Measurements from ENCODE around the gene ZNF616.

Gene ZNF616

GRCh38 chr19:52139252-52140031, at the start of gene ZNF616:
Gene ZNF616, minus strand, starts transcription at chr19:52139938. Its CDS starts 9,426 bp downstream, at chr19:52130512.
- DNase-seq (ENCODE audit: low read depth in 2 of 2), result peak; percentile 60 to 93

DNA sequence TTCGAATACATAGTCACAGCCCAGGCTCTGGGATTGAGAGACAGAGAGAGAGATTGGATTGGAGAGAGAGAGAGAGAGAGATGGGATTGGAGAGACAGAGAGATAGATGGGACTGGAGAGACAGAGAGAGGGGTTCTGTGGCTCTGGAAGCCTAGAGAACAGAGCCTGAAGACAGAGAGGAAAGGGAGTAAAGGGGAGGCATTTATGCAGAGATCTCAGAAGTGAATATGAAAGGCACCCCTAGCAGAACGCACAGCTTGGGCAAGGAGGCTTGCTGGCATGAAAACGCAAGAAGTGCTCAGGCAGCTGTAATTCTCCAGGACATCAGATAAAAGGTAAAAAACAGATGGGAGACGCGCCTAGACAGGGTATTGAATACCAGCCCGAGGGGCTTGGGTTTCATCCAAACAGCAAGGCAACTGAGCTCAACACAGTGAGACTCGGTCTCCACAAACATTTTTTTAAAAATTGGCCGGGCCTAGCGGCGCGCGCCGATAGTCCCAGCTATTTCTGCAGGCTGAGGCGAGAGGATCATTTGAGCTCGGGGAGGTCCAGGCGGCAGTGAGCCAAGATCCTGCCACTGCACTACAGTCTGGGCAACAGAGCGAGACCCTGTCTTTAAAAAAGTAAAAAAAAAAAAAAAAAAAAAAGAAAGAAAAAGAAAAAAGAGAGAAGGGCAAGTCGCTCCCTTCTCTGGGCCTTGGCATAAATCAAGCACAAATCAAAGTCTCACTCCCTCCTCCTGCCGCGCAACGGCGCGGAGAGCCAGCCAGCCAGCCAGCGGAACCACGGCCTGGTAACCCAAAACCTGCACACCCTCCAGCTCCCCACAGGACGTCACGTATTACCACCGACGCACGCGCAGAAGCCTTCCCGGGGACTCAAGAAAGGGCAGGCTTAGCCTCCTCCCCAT, 49.3 kb upstream of the ZNF616 start:
- no peak for DNase-seq (ENCODE audit: low read depth in 2 of 2)

GRCh38 chr19:52187407-52187806, 47.7 kb upstream of the ZNF616 start:
- DNase-seq (ENCODE audit: low read depth in 2 of 2), result no peak

GRCh38 chr19:52176574-52176973, 36.8 kb upstream of the ZNF616 start:
- DNase-seq (ENCODE audit: low read depth in 2 of 2), result no peak

GRCh38 chr19:52172347-52172746, 32.6 kb upstream of the ZNF616 start:
- DNase-seq (ENCODE audit: low read depth in 2 of 2), result no peak

GRCh38 chr19:52171321-52172169, 31.8 kb upstream of the ZNF616 start, which contains the start of gene ZNF836:
Gene ZNF836, minus strand, starts transcription at chr19:52171621. Its CDS starts 3,549 bp downstream, at chr19:52168072.
- peak; percentile 77 to 83 for DNase-seq (ENCODE audit: low read depth in 2 of 2)

DNA sequence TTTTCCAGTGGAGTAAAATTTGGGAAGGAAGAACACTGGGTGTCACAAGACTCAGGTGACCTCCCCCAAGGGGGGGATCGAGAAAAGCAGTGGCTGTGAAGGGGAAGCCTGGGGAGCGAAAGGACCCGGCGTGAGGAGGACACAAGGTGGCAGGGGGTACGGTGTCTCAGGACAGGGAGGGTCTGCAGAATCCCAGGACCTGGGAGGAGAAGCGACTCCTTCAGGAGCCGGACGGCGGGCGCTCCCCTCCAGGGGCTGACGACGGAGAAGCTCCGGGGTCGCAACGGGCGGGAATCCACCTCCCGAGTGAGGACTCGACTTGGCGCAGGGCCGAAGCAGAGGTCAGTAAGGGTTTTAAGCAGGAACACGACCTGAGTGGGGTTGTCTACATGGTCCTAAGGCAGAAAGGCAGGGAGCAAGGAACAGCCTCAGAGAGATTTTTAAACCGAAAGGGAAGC, 31.2 kb upstream of the ZNF616 start:
- DNase-seq (ENCODE audit: low read depth in 2 of 2), result no peak

GRCh38 chr19:52170304-52170703, 30.6 kb upstream of the ZNF616 start:
- DNase-seq (ENCODE audit: low read depth in 2 of 2), result no peak

GRCh38 chr19:52155596-52156359, 16.0 kb upstream of the ZNF616 start:
- DNase-seq (ENCODE audit: low read depth in 2 of 2), result no peak

DNA sequence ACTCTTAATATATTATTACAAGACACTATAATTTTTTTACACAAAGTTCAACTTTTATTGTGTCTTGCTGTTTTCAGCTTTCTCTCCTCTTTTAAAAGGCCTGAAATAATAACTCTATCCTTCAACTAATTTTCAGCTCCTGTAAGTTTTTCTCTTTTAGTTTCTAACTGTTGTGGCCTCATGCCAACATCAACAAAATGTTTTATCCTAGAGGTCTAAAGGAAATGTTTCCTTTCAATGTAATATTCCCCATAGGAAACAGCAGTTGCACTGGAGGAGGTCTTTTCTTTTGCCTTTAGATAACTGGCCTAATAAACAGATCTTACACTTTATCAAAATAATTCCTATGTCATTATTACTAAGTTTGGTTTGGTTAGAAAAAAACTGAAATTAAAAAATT, 8.5 kb upstream of the ZNF616 start:
- DNase-seq (ENCODE audit: low read depth in 2 of 2), result no peak

DNA sequence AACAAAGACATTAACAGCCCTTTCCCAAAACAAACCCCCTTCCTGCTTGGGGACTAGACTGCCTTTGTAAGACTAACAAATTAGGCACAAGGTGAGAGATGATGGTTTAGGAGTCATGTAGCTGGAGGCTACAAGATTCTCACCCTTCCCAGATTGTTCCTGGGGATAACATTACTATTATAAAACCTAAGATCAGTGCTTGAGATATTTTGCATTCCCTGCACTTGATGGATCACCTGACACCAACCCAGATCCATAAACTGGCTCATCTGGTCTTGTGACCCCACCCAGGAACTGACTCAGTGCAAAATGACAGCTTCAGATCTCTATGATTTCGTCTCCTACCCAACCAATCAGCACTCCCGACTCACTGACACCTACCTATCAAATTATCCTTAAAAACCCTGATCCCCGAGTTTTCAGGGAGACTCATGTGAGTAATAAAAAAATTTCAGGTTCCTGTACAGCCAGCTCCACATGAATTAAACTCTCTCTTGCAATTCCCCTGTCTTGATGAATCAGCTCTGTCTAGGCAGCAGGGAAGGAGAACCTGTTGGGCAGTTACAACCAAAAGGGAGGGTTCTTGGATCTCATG, 2.4 kb upstream of the ZNF616 start:
- DNase-seq (ENCODE audit: low read depth in 2 of 2), result no peak

DNA sequence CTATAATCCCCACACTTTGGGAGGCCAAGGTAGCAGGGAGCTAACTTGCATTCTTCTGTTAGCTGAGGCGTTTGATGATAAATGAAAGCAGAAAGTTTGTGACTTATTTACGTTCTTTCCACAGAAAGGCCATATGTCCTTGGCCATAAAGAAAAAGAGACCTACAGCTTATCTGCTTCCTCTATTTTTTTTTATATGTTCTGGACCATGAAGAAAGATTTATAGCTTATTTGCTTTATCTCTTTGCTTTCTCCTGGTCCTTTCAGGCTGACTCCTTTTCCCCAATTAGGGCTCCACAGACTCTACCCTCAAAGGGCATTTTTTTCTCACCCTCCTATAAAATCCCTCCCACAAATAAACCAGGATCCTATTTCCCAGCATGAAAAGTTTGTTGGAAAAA, 1.5 kb upstream of the ZNF616 start:
- DNase-seq (ENCODE audit: low read depth in 2 of 2), result no peak

GRCh38 chr19:52140032-52140710, 433 bp upstream of the ZNF616 start:
- DNase-seq (ENCODE audit: low read depth in 2 of 2), result peak in 1 of 2 donors; percentile 97

DNA sequence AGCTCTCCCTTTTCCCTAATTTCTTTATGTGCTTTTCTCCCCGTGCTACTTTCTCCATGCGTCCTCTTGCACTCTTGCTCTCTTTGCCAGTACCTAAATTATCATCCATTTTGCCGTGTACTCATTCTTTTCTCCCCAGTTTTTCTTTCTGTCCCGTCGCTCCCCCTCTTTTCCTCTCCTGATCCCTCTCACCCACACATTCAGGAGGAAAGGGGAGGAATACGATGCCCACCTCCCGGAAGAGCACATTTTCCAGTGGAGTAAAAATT, 821 bp downstream of the ZNF616 start:
- DNase-seq (ENCODE audit: low read depth in 2 of 2), result no peak

DNA sequence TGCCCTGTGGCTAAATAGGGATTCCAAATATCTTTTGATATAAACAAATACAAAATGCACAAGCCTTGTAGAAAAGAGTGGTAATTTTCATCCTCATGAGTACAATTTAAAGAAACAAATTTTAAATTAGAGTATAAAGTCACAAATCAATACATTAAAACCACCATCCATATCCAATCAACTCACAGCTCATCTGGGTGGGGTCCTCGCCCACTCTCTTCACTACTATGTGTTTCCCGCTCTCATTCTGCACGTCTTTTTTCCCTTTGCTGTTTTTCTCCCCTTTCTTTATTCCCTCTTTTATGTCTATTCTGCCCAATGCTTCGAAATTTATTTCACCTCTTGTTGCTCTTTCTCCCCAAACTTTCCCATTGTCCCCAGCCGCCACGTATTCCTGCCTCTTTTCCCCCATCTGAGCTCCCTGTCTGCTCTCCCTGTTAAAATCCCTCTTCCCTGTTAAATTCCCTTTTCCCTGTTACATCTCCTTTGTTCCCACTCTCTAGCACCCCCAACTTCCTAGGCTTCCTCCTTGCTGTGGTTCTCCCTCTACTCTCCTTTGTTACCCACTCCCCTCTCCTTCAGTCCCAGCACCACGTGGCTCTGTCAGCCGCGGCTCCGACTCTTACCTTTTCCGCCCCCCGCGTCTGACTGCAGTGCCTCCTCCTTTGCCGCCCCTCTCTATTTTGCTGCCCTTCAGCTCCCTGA, 1.3 kb downstream of the ZNF616 start:
- no peak for DNase-seq (ENCODE audit: low read depth in 2 of 2)

- DNase-seq (ENCODE audit: low read depth in 2 of 2), result no peak
Observed at GRCh38 chr19:52120286-52120685, 19.5 kb downstream of the ZNF616 start.

DNA sequence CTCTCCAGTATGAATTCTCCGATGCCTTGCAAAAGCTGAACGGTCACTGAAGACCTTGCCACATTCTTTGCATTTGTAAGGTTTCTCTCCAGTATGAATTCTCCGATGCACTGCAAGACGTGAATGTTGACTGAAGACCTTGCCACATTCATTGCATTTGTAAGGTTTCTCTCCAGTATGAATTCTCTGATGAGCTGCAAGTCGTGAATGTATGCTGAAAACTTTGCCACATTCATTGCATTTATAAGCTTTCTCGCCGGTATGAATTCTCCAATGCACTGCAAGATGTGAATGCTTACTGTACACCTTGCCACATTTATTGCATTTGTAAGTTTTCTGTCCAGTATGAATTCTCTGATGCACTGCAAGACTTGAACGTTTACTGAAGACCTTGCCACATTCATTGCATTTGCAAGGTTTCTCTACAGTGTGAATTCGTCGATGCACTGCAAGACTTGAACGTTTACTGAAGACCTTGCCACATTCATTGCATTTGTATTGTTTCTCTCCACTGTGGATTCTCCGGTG, 24.1 kb downstream of the ZNF616 start:
- no peak for DNase-seq (ENCODE audit: low read depth in 2 of 2)

- no peak for DNase-seq (ENCODE audit: low read depth in 2 of 2)
Observed at GRCh38 chr19:52114691-52115090, 25.0 kb downstream of the ZNF616 start.

- DNase-seq (ENCODE audit: low read depth in 2 of 2), result no peak
Observed at GRCh38 chr19:52112624-52113023, 27.1 kb downstream of the ZNF616 start.
